SH-SY5Y (cell line): ENCODE data around the gene PIR.

ENCODE experiments used
- GATA2 ChIP-seq: IDR thresholded peaks from 2 replicates; pipeline ENCODE4 v1.6.1; 2011; ENCODE audit warnings: mild to moderate bottlenecking, low read depth, low read length
- GATA3 ChIP-seq: IDR thresholded peaks from 2 replicates; pipeline ENCODE4 v1.6.1; 2011; ENCODE audit warnings: low read depth, mild to moderate bottlenecking, low read length, moderate library complexity

Gene PIR

GRCh38 chrX:15493118-15493962, at the start of gene PIR:
TSS of gene PIR (minus strand) at chrX:15493333. CDS start at chrX:15491257, 2,076 bp downstream.
- TF ChIP-seq GATA2 (no peak), GATA3 (no peak)

GRCh38 chrX:15530318-15530717, 37.2 kb upstream of the PIR start:
- TF ChIP-seq GATA3: no peak
- TF ChIP-seq GATA2: no peak

GRCh38 chrX:15529165-15529564, 36.0 kb upstream of the PIR start:
- no peak for TF ChIP-seq GATA3
- TF ChIP-seq GATA2: no peak

GRCh38 chrX:15525664-15526416, 32.7 kb upstream of the PIR start:
- TF ChIP-seq GATA3: no peak
- no peak for TF ChIP-seq GATA2

GRCh38 chrX:15524417-15524816, 31.3 kb upstream of the PIR start:
- no peak for TF ChIP-seq GATA3
- no peak for TF ChIP-seq GATA2

GRCh38 chrX:15523088-15523487, 30.0 kb upstream of the PIR start:
- no peak for TF ChIP-seq GATA2
- TF ChIP-seq GATA3: no peak

- TF ChIP-seq GATA3 (no peak), GATA2 (no peak)
Measured at GRCh38 chrX:15522464-15522863, 29.3 kb upstream of the PIR start.

- no peak for TF ChIP-seq GATA2
- TF ChIP-seq GATA3: no peak
Measured at GRCh38 chrX:15515931-15516330, 22.8 kb upstream of the PIR start.

GRCh38 chrX:15514279-15514678, 21.1 kb upstream of the PIR start:
- TF ChIP-seq GATA3: no peak
- no peak for TF ChIP-seq GATA2

- no peak for TF ChIP-seq GATA2
- TF ChIP-seq GATA3: no peak
Measured at GRCh38 chrX:15512401-15512965, 19.4 kb upstream of the PIR start.

GRCh38 chrX:15511563-15511962, 18.4 kb upstream of the PIR start:
- TF ChIP-seq GATA2 (no peak), GATA3 (no peak)

GRCh38 chrX:15509845-15510244, 16.7 kb upstream of the PIR start:
- TF ChIP-seq GATA3: no peak
- no peak for TF ChIP-seq GATA2

- no peak for TF ChIP-seq GATA2
- no peak for TF ChIP-seq GATA3
Measured at GRCh38 chrX:15507005-15507404, 13.9 kb upstream of the PIR start.

- TF ChIP-seq GATA2 (no peak), GATA3 (no peak)
Measured at GRCh38 chrX:15505101-15505500, 12.0 kb upstream of the PIR start.
